ENCODE data around the gene ST7L. TPM values are rescaled to one million over a fixed set of nuclear protein-coding genes. Genes with fewer than 3 reads are reported as not detected.

Gene ST7L
- total and polyA plus RNA-seq, 2 of the 4 experiments (the other 2 are of a cell fraction) = 7.7 to 14.7 TPM

- H3K18ac ChIP-seq (ENCODE audit: low read depth, low read length) = peak overlapping the region; percentile 34; the same call in 1 of the 2 replicates
- peaks cover 5% of the 10 kb centered on the region for H3K27me3 ChIP-seq (ENCODE audit: control insufficient read depth, insufficient read depth, low read length)
- H2BK15ac ChIP-seq (ENCODE audit: low read depth, low read length) = peak overlapping the region; percentile 28; the same call in 1 of the 3 replicates
- H2AFZ ChIP-seq (replicated peaks; ENCODE audit: low read length, poor library complexity) = no peak overlapping the region
- no peak overlapping the region for H3K4me3 ChIP-seq (ENCODE audit: insufficient read depth, low read depth, low read length)
- ATAC-seq (ENCODE audit: low read depth) (peak; percentile 89), DNase-seq (peak; percentile 96)
- POLR2A ChIA-PET (ENCODE audit: unreplicated experiment) = interaction anchor here (0.8 kb wide), 1 partner anchor 10 kb away, joined by 3 read pairs; no protein-coding TSS in a partner anchor
- intact Hi-C loops (cut with micrococcal nuclease) (no loop called here), in situ Hi-C loops (cut with MboI; ENCODE audit: low sequenced_read_pairs) (no loop called here), dilution Hi-C loops (cut with HindIII; ENCODE audit: low sequenced_read_pairs, unreplicated experiment) (no loop called here)
- peak overlapping the region; percentile 22; the same call in 1 of the 2 replicates for H3K27ac ChIP-seq (ENCODE audit: insufficient read depth, low read length)
- peak overlapping the region; percentile 15 for H2BK5ac ChIP-seq (ENCODE audit: low read depth, low read length, poor library complexity, severe bottlenecking)
- BruUV-seq (replicated peaks) = no TSS peak
- H3K14ac ChIP-seq (replicated peaks; ENCODE audit: low read depth, low read length) = no peak overlapping the region
- H4K8ac ChIP-seq (ENCODE audit: low read depth in 2 of 2, low read length in 2 of 2) = peak overlapping the region in 1 of 2 experiments; percentile 26; a peak in 1 of 4 replicates
- H3K4me1 ChIP-seq (ENCODE audit: control insufficient read depth, insufficient read depth, low read length) = peaks cover 24% of the 10 kb centered on the region
- H3K9ac ChIP-seq (ENCODE audit: low read depth, low read length) = no peak overlapping the region
- CTCF ChIA-PET = no interaction called here
- H4K5ac ChIP-seq (ENCODE audit: low read depth, low read length) = peak overlapping the region; percentile 14; the same call in 1 of the 2 replicates
- peaks cover 20% of the 10 kb centered on the region for H3K9me1 ChIP-seq (ENCODE audit: insufficient read depth, low read length)
- 0 out of 2 replicates have a peak overlapping the region, but pooled peaks have one; percentile 40 for H3K23ac ChIP-seq (ENCODE audit: low read depth, low read length)
- peak overlapping the region; percentile 67 for H3K4ac ChIP-seq (ENCODE audit: low read depth, low read length)
- peak overlapping the region; percentile 50; the same call in 1 of the 2 replicates for H2AK5ac ChIP-seq (ENCODE audit: low read depth, low read length)
- H3K79me1 ChIP-seq (ENCODE audit: low read depth in 1 of 2, low read length in 2 of 2) = no peaks in the 10 kb centered on the region; a peak in 1 of 4 replicates
- peak overlapping the region; percentile 54 for H2BK20ac ChIP-seq (ENCODE audit: low read depth, low read length)
- H3K9me3 ChIP-seq (ENCODE audit: control insufficient read depth, insufficient read depth, low read length) = no peaks in the 10 kb centered on the region
- peak overlapping the region; percentile 65 for H2BK120ac ChIP-seq (ENCODE audit: low read depth, low read length)
- peaks cover 12% of the 10 kb centered on the region for H3K36me3 ChIP-seq (ENCODE audit: control insufficient read depth, insufficient read depth, low read length)
- H3K4me2 ChIP-seq (ENCODE audit: low read depth, low read length) = no peak overlapping the region
- H3K56ac ChIP-seq (ENCODE audit: extremely low read depth, insufficient read depth, low read length) = no peak overlapping the region
- peaks cover 6% of the 10 kb centered on the region; the same call in 1 of the 2 replicates for H4K20me1 ChIP-seq (ENCODE audit: insufficient read depth, low read length)
- no peak overlapping the region for H2AK9ac ChIP-seq (replicated peaks; ENCODE audit: low read depth, low read length, poor library complexity)
- 0% methylated on average over 1 of the region's 1 CpG; no CpG with 5 or more reads in 1 of the 2 experiments for WGBS, 2 experiments (ENCODE audit: extremely low coverage in 2 of 2, insufficient read length in 1 of 2)
- 0 out of 2 replicates have a peak overlapping the region, but pooled peaks have one; percentile 29 for H4K91ac ChIP-seq (ENCODE audit: insufficient read depth, low read depth, low read length)
- TF ChIP-seq MAZ (IDR thresholded peaks at IDR 0.05; ENCODE audit: borderline replicate concordance, low read depth, low read length) (peak; percentile 29; the same call in 1 of the 2 replicates), MAFK (IDR thresholded peaks at IDR 0.05; ENCODE audit: low read depth, low read length) (0 out of 2 replicates have a peak, but pooled peaks have one; percentile 25), FOS (IDR thresholded peaks at IDR 0.05; ENCODE audit: low read depth, low read length) (peak; percentile 80), RFX5 (IDR thresholded peaks at IDR 0.05; ENCODE audit: low read depth, low read length) (no peak), SMC3 (IDR thresholded peaks at IDR 0.05; ENCODE audit: low read depth, low read length) (no peak), POLR2A (IDR thresholded peaks at IDR 0.05; ENCODE audit: low read depth, low read length) (no peak), RAD21 (IDR thresholded peaks at IDR 0.05; ENCODE audit: low read length) (no peak), NFE2L2 (IDR thresholded peaks at IDR 0.05; ENCODE audit: low read depth, low read length) (no peak), CTCF (conservative IDR thresholded peaks at IDR 0.05; ENCODE audit: low read depth, low read length) (no peak), CEBPB (IDR thresholded peaks at IDR 0.05; ENCODE audit: low read depth, low read length) (peak; percentile 79), RCOR1 (IDR thresholded peaks at IDR 0.05; ENCODE audit: insufficient replicate concordance, low read length) (peak; percentile 69), ELK1 (IDR thresholded peaks at IDR 0.05; ENCODE audit: borderline replicate concordance, low read depth, low read length) (no peak), USF2 (IDR thresholded peaks at IDR 0.05; ENCODE audit: low read depth, low read length) (peak; percentile 12; the same call in 1 of the 2 replicates), CHD1 (IDR thresholded peaks at IDR 0.05; ENCODE audit: low read depth, low read length) (no peak), BHLHE40 (IDR thresholded peaks at IDR 0.05; ENCODE audit: low read depth, low read length) (0 out of 2 replicates have a peak, but pooled peaks have one; percentile 25)
Observed at GRCh38 chr1:112522621-112523020, 96.3 kb downstream of the ST7L start.

Measured in IMR-90 (cell line).